GM23338 (cell line): ENCODE measurements around the gene CCDC187. TPM values are rescaled to one million over a fixed set of nuclear protein-coding genes. Genes with fewer than 3 reads are reported as not detected.

ENCODE experiments used
- ATAC-seq: fragments of 200-7000 bp; cut with Tn5 transposase; 3 replicates; pipeline ENCODE4 v1.9.1; 2020
- DNase-seq: peaks from one replicate; pipeline ENCODE4 v3.0.0-alpha.2; 2015; ENCODE audit warnings: low spot score
- H2AFZ ChIP-seq: fragments of 200-600 bp; sonication (generic); 2 replicates; pipeline ENCODE4 v1.8.0; 2016; ENCODE audit warnings: antibody characterized with exemption, mild to moderate bottlenecking, moderate library complexity
- H3F3A ChIP-seq: fragments of 200-600 bp; sonication (generic); replicated peaks from 2 replicates; pipeline ENCODE4 v1.8.0; 2017; ENCODE audit warnings: antibody characterized with exemption, mixed run types, low read depth
- H3K27ac ChIP-seq: fragments of 200-600 bp; sonication (generic); 2 replicates; pipeline ENCODE4 v1.6.1; 2016; ENCODE audit warnings: low read depth
- H3K27me3 ChIP-seq: fragments of 200-600 bp; sonication (generic); 2 replicates; pipeline ENCODE4 v1.8.0; 2016; ENCODE audit warnings: mild to moderate bottlenecking, mixed run types, moderate library complexity; ENCODE audit not compliant: insufficient read depth
- H3K36me3 ChIP-seq: fragments of 200-600 bp; sonication (generic); 2 replicates; pipeline ENCODE4 v1.8.0; 2016; ENCODE audit warnings: mild to moderate bottlenecking; ENCODE audit not compliant: insufficient read depth
- H3K4me1 ChIP-seq: fragments of 200-600 bp; sonication (generic); 2 replicates; pipeline ENCODE4 v1.8.0; 2016; ENCODE audit warnings: mild to moderate bottlenecking, moderate library complexity; ENCODE audit not compliant: insufficient read depth
- H3K4me2 ChIP-seq: fragments of 200-600 bp; sonication (generic); 2 replicates; pipeline ENCODE4 v1.7.1; 2017; ENCODE audit warnings: mixed run types
- H3K4me3 ChIP-seq: fragments of 200-600 bp; sonication (generic); 2 replicates; pipeline ENCODE4 v1.6.1; 2016; ENCODE audit warnings: mixed run types
- H3K79me2 ChIP-seq: fragments of 200-600 bp; sonication (generic); replicated peaks from 2 replicates; pipeline ENCODE4 v1.8.0; 2017; ENCODE audit warnings: mild to moderate bottlenecking; ENCODE audit not compliant: insufficient read depth
- H3K9me2 ChIP-seq: fragments of 200-600 bp; sonication (generic); 2 replicates; pipeline ENCODE4 v1.8.0; 2017; ENCODE audit not compliant: insufficient read depth
- H4K20me1 ChIP-seq: fragments of 200-600 bp; sonication (generic); replicated peaks from 2 replicates; pipeline ENCODE4 v1.8.0; 2017; ENCODE audit warnings: mild to moderate bottlenecking; ENCODE audit not compliant: insufficient read depth
- H3K27ac Mint-ChIP-seq: 2 replicates; pipeline ENCODE4 v1.8.0; 2020; ENCODE audit warnings: inconsistent platforms, mild to moderate bottlenecking, moderate library complexity, mixed read lengths
- H3K27me3 Mint-ChIP-seq: 3 replicates; pipeline ENCODE4 v1.8.0; 2022; ENCODE audit warnings: low read depth, mild to moderate bottlenecking, moderate library complexity, mixed read lengths, inconsistent platforms; ENCODE audit not compliant: insufficient read depth, poor library complexity
- H3K36me3 Mint-ChIP-seq: 3 replicates; pipeline ENCODE4 v1.8.0; 2021; ENCODE audit warnings: low read depth, mild to moderate bottlenecking, inconsistent platforms, moderate library complexity, mixed read lengths
- H3K4me1 Mint-ChIP-seq: 3 replicates; pipeline ENCODE4 v1.8.0; 2020; ENCODE audit warnings: mild to moderate bottlenecking, inconsistent platforms, mixed read lengths
- H3K4me3 Mint-ChIP-seq: 3 replicates; pipeline ENCODE4 v1.8.0; 2021; ENCODE audit warnings: moderate library complexity, mild to moderate bottlenecking, inconsistent platforms, mixed read lengths
- H3K9me3 Mint-ChIP-seq: 3 replicates; pipeline ENCODE4 v1.8.0; 2020; ENCODE audit warnings: moderate library complexity, mild to moderate bottlenecking, inconsistent platforms, mixed read lengths
- EZH2phosphoT487 ChIP-seq: fragments of 200-600 bp; sonication (generic); IDR thresholded peaks from one replicate; pipeline ENCODE4 v1.8.1; 2018; ENCODE audit warnings: antibody characterized with exemption; ENCODE audit not compliant: unreplicated experiment
- JUNB ChIP-seq: IDR thresholded peaks from one replicate; pipeline ENCODE4 v1.6.1; 2016; ENCODE audit warnings: antibody characterized with exemption; ENCODE audit not compliant: unreplicated experiment
- STAT1 ChIP-seq: IDR thresholded peaks from one replicate; pipeline ENCODE4 v1.6.1; 2016; ENCODE audit warnings: antibody characterized with exemption; ENCODE audit not compliant: unreplicated experiment
- polyA plus RNA-seq: library from polyadenylated mRNA; unstranded; fragments of >200 nt; fragmentation: Nextera tagmentation; extraction: Ambion mirVana; gene quantifications from 2 replicates; pipeline ENCODE4 v1.2.1, GENCODE V29; 2016
- total RNA-seq: library from RNA; depleted of rRNA; stranded (reverse); fragments of >200 nt; shearing (Covaris generic); gene quantifications from 2 replicates; pipeline ENCODE4 v1.2.3, GENCODE V29; 2014
- TF ChIP-seq, protein P1 (sequence below): fragments of 250-450 bp; sonication (Bioruptor Pico); IDR thresholded peaks from 2 replicates; pipeline ENCODE4 v1.5.0; 2020; ENCODE audit warnings: mild to moderate bottlenecking, moderate library complexity

Gene CCDC187
- total and polyA plus RNA-seq, 2 experiments from 2014 or later, result 0.14 TPM; not detected in 1

GRCh38 chr9:136297016-136297691 lies 6.7 kb downstream of the CCDC187 start:
- no peaks in the 10 kb centered on the region for H3K36me3 ChIP-seq
- no peak for TF ChIP-seq EZH2phosphoT487
- TF ChIP-seq JUNB, result no peak
- TF ChIP-seq, protein P1, sequence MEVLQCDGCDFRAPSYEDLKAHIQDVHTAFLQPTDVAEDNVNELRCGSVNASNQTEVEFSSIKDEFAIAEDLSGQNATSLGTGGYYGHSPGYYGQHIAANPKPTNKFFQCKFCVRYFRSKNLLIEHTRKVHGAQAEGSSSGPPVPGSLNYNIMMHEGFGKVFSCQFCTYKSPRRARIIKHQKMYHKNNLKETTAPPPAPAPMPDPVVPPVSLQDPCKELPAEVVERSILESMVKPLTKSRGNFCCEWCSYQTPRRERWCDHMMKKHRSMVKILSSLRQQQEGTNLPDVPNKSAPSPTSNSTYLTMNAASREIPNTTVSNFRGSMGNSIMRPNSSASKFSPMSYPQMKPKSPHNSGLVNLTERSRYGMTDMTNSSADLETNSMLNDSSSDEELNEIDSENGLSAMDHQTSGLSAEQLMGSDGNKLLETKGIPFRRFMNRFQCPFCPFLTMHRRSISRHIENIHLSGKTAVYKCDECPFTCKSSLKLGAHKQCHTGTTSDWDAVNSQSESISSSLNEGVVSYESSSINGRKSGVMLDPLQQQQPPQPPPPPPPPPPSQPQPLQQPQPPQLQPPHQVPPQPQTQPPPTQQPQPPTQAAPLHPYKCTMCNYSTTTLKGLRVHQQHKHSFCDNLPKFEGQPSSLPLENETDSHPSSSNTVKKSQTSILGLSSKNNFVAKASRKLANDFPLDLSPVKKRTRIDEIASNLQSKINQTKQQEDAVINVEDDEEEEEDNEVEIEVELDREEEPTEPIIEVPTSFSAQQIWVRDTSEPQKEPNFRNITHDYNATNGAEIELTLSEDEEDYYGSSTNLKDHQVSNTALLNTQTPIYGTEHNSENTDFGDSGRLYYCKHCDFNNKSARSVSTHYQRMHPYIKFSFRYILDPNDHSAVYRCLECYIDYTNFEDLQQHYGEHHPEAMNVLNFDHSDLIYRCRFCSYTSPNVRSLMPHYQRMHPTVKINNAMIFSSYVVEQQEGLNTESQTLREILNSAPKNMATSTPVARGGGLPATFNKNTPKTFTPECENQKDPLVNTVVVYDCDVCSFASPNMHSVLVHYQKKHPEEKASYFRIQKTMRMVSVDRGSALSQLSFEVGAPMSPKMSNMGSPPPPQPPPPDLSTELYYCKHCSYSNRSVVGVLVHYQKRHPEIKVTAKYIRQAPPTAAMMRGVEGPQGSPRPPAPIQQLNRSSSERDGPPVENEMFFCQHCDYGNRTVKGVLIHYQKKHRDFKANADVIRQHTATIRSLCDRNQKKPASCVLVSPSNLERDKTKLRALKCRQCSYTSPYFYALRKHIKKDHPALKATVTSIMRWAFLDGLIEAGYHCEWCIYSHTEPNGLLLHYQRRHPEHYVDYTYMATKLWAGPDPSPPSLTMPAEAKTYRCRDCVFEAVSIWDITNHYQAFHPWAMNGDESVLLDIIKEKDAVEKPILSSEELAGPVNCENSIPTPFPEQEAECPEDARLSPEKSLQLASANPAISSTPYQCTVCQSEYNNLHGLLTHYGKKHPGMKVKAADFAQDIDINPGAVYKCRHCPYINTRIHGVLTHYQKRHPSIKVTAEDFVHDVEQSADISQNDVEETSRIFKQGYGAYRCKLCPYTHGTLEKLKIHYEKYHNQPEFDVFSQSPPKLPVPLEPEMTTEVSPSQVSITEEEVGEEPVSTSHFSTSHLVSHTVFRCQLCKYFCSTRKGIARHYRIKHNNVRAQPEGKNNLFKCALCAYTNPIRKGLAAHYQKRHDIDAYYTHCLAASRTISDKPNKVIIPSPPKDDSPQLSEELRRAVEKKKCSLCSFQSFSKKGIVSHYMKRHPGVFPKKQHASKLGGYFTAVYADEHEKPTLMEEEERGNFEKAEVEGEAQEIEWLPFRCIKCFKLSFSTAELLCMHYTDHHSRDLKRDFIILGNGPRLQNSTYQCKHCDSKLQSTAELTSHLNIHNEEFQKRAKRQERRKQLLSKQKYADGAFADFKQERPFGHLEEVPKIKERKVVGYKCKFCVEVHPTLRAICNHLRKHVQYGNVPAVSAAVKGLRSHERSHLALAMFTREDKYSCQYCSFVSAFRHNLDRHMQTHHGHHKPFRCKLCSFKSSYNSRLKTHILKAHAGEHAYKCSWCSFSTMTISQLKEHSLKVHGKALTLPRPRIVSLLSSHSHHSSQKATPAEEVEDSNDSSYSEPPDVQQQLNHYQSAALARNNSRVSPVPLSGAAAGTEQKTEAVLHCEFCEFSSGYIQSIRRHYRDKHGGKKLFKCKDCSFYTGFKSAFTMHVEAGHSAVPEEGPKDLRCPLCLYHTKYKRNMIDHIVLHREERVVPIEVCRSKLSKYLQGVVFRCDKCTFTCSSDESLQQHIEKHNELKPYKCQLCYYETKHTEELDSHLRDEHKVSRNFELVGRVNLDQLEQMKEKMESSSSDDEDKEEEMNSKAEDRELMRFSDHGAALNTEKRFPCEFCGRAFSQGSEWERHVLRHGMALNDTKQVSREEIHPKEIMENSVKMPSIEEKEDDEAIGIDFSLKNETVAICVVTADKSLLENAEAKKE, result no peak
- no peak for TF ChIP-seq STAT1
- no peak overlapping the region for H3K4me3 ChIP-seq
- H4K20me1 ChIP-seq, result no peaks in the 10 kb centered on the region
- H3K27ac ChIP-seq, result no peak overlapping the region
- H3F3A ChIP-seq, result peaks cover 9% of the 10 kb centered on the region; the same call in 1 of the 2 replicates
- Mint-ChIP-seq H3K4me1 (peaks cover 5% of the 10 kb centered on the region; the same call in 2 of the 3 replicates), H3K4me3 (no peak overlapping the region), H3K36me3 (no peaks in the 10 kb centered on the region), H3K27ac (no peak overlapping the region), H3K27me3 (peaks cover 3% of the 10 kb centered on the region), H3K9me3 (no peaks in the 10 kb centered on the region)
- H3K4me1 ChIP-seq, result no peaks in the 10 kb centered on the region
- H3K4me2 ChIP-seq, result no peak overlapping the region
- H3K9me2 ChIP-seq, result no peaks in the 10 kb centered on the region
- ATAC-seq (no peak), DNase-seq (no peak)
- H3K27me3 ChIP-seq, result no peaks in the 10 kb centered on the region
- no peaks in the 10 kb centered on the region for H3K79me2 ChIP-seq
- no peak overlapping the region for H2AFZ ChIP-seq

- Histone ChIP-seq H3F3A (peaks cover 9% of the 10 kb centered on the region; the same call in 1 of the 2 replicates), H3K4me3 (no peak overlapping the region), H3K79me2 (no peaks in the 10 kb centered on the region), H3K4me2 (no peak overlapping the region), H3K9me2 (no peaks in the 10 kb centered on the region), H3K27me3 (no peaks in the 10 kb centered on the region), H3K4me1 (no peaks in the 10 kb centered on the region), H3K36me3 (no peaks in the 10 kb centered on the region), H4K20me1 (no peaks in the 10 kb centered on the region), H2AFZ (no peak overlapping the region), H3K27ac (no peak overlapping the region)
- ATAC-seq (no peak), DNase-seq (no peak)
- Mint-ChIP-seq H3K9me3 (no peaks in the 10 kb centered on the region), H3K27me3 (peaks cover 3% of the 10 kb centered on the region), H3K27ac (no peak overlapping the region), H3K36me3 (no peaks in the 10 kb centered on the region), H3K4me3 (no peak overlapping the region), H3K4me1 (peaks cover 5% of the 10 kb centered on the region; the same call in 2 of the 3 replicates)
- TF ChIP-seq, protein P1, result no peak
These were observed 7.4 kb downstream of the CCDC187 start for GRCh38 chr9:136296434-136297015.
